ENCODE results near the gene AREL1. TPM values are rescaled to one million over a fixed set of nuclear protein-coding genes. Genes with fewer than 3 reads are reported as not detected.

Gene AREL1
- total RNA-seq, 1 experiment from 2014 or later: 34.2 TPM

DNA sequence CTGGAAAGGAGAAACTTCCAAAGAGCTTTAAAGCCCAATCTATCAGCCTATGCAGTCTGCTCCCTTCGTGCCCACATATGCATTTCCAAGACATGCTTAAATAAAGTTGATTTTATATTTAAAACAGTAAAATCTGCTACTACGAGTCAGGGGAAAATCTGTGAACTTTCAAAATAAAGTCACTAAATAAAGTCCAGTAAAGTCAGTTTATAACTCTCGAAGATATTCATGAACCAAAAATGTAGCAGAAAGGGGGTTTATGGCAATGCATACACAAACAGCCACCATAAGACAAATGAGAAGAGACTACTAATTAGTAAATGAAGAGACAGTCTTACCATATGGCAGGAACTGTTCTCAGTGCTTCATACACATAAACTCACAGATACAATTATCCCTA is 19.7 kb downstream of the AREL1 start:
- Histone ChIP-seq H3K4me1 (ENCODE audit: insufficient read depth, low read length) (no peaks in the 10 kb centered on the region), H2AFZ (ENCODE audit: low read length) (no peak overlapping the region), H4K8ac (replicated peaks; ENCODE audit: insufficient read length, low read depth, low read length) (no peak overlapping the region), H3K23ac (ENCODE audit: insufficient read length, low read depth, low read length) (no peak overlapping the region), H3K4me2 (ENCODE audit: insufficient read depth, insufficient read length, low read length) (no peak overlapping the region), H2BK5ac (ENCODE audit: insufficient read length, low read length) (no peak overlapping the region), H2BK15ac (ENCODE audit: low read depth, low read length) (no peak overlapping the region), H3K79me2 (ENCODE audit: insufficient read depth, low read length) (no peaks in the 10 kb centered on the region; the same call in 1 of the 2 replicates), H4K5ac (ENCODE audit: insufficient read length, low read depth, low read length) (no peak overlapping the region), H2BK12ac (ENCODE audit: insufficient read length, low read depth, low read length) (no peak overlapping the region), H3K4ac (ENCODE audit: low read depth, low read length) (no peak overlapping the region), H3K27ac (ENCODE audit: insufficient read length, low read depth, low read length) (no peak overlapping the region), H3K27me3 (ENCODE audit: insufficient read depth, low read length) (no peaks in the 10 kb centered on the region), H3K79me1 (ENCODE audit: insufficient read depth, low read depth, low read length, poor library complexity, severe bottlenecking) (peaks cover 3% of the 10 kb centered on the region), H4K91ac (ENCODE audit: insufficient read length, low read depth, low read length) (no peak overlapping the region), H2AK5ac (ENCODE audit: insufficient read length, low read length) (no peak overlapping the region), H4K20me1 (ENCODE audit: control insufficient read depth, insufficient read depth, insufficient read length) (no peaks in the 10 kb centered on the region), H3T11ph (ENCODE audit: low read length) (no peak overlapping the region), H3K18ac (ENCODE audit: insufficient read length, low read depth, low read length) (no peak overlapping the region), H3K14ac (ENCODE audit: insufficient read depth, low read length) (no peak overlapping the region), H2BK120ac (ENCODE audit: low read depth, low read length, poor library complexity, severe bottlenecking) (no peak overlapping the region), H3K9ac (ENCODE audit: extremely low read depth, insufficient read length, low read length) (no peak overlapping the region), H2BK20ac (ENCODE audit: low read depth, low read length, poor library complexity, severe bottlenecking) (no peak overlapping the region), H3K23me2 (ENCODE audit: insufficient read length, low read depth, low read length, poor library complexity, severe bottlenecking) (no peaks in the 10 kb centered on the region), H3K9me3 (ENCODE audit: control insufficient read depth, low read depth, low read length) (no peaks in the 10 kb centered on the region), H3K56ac (ENCODE audit: insufficient read length, low read depth, low read length) (no peak overlapping the region)
- no peak overlapping the region for H3K27ac Mint-ChIP-seq
- no peaks in the 10 kb centered on the region for H3K27me3 Mint-ChIP-seq (ENCODE audit: low read depth)
- no peaks in the 10 kb centered on the region for H3K4me1 Mint-ChIP-seq
- WGBS (ENCODE audit: extremely low coverage, insufficient read length, low lambda C conversion rate): no CpG with 5 or more reads among the region's 3 CpGs
- H3K9me3 Mint-ChIP-seq: no peaks in the 10 kb centered on the region
- H3K36me3 Mint-ChIP-seq (ENCODE audit: insufficient read depth in 1 of 3, low read depth in 3 of 3): peaks cover 9 to 32% (median 23%) of the 10 kb centered on the region in 3 experiments
- no peak overlapping the region for H3K4me3 Mint-ChIP-seq
- no peak for DNase-seq
- TF ChIP-seq, protein P1, sequence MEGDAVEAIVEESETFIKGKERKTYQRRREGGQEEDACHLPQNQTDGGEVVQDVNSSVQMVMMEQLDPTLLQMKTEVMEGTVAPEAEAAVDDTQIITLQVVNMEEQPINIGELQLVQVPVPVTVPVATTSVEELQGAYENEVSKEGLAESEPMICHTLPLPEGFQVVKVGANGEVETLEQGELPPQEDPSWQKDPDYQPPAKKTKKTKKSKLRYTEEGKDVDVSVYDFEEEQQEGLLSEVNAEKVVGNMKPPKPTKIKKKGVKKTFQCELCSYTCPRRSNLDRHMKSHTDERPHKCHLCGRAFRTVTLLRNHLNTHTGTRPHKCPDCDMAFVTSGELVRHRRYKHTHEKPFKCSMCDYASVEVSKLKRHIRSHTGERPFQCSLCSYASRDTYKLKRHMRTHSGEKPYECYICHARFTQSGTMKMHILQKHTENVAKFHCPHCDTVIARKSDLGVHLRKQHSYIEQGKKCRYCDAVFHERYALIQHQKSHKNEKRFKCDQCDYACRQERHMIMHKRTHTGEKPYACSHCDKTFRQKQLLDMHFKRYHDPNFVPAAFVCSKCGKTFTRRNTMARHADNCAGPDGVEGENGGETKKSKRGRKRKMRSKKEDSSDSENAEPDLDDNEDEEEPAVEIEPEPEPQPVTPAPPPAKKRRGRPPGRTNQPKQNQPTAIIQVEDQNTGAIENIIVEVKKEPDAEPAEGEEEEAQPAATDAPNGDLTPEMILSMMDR (conservative IDR thresholded peaks at IDR 0.05): no peak
